SK-N-SH treated with all-trans-retinoic acid at 6 μM for 48 hours (cell line): ENCODE results near the gene TMEM181.

Experiments used
- PATZ1 ChIP-seq: fragments of 250-450 bp; sonication (Bioruptor Pico); IDR thresholded peaks from 2 replicates; pipeline ENCODE4 v1.8.0; 2020; ENCODE audit warnings: mild to moderate bottlenecking, moderate library complexity, borderline replicate concordance
- POU6F1 ChIP-seq: fragments of 250-450 bp; sonication (Bioruptor Pico); IDR thresholded peaks from 2 replicates; pipeline ENCODE4 v1.8.0; 2021; ENCODE audit warnings: low read depth, mild to moderate bottlenecking, moderate library complexity, borderline replicate concordance
- RARB ChIP-seq: fragments of 250-450 bp; sonication (Bioruptor Pico); IDR thresholded peaks from 2 replicates; pipeline ENCODE4 v1.8.0; 2021; ENCODE audit warnings: mild to moderate bottlenecking, moderate library complexity
- TOX ChIP-seq: fragments of 250-450 bp; sonication (Bioruptor Pico); IDR thresholded peaks from 2 replicates; pipeline ENCODE4 v1.8.0; 2021; ENCODE audit warnings: mild to moderate bottlenecking, moderate library complexity, borderline replicate concordance
- TSHZ2 ChIP-seq: fragments of 250-450 bp; sonication (Bioruptor Pico); IDR thresholded peaks from 2 replicates; pipeline ENCODE4 v1.5.0; 2020; ENCODE audit warnings: mild to moderate bottlenecking, moderate library complexity

DNA sequence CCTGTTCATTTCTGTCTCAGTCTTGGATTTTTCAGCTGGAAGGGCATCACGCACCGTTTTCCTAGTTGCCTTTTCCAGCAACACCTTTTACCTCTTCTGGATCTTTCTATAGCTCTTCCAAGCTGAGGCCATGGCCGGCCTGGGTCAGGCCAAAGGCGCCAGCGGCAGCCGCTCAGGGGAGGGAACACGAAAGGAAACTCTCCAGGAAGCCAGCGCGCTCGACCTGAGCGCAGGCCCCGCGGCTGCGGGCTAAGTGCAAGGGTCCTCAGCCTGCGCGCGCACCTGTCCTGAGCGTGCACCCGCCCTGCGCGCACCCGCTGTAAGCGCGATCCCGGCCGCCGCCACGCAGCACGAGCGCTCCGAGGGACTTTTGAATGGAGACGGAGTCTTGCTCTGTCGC, 43.8 kb upstream of the TMEM181 start:
- TF ChIP-seq POU6F1 (CRISPR knock-in tag): no peak
- TF ChIP-seq TSHZ2: no peak
- no peak for TF ChIP-seq TOX (CRISPR knock-in tag)
- no peak for TF ChIP-seq PATZ1
- TF ChIP-seq RARB: no peak
